ENCODE measurements around the gene STEAP1B.
"Not testable (repeated sequence)": the region's sequence is repeated elsewhere in the genome, so short reads cannot be mapped to it uniquely, and the experiment has no call there.

Gene STEAP1B

DNA sequence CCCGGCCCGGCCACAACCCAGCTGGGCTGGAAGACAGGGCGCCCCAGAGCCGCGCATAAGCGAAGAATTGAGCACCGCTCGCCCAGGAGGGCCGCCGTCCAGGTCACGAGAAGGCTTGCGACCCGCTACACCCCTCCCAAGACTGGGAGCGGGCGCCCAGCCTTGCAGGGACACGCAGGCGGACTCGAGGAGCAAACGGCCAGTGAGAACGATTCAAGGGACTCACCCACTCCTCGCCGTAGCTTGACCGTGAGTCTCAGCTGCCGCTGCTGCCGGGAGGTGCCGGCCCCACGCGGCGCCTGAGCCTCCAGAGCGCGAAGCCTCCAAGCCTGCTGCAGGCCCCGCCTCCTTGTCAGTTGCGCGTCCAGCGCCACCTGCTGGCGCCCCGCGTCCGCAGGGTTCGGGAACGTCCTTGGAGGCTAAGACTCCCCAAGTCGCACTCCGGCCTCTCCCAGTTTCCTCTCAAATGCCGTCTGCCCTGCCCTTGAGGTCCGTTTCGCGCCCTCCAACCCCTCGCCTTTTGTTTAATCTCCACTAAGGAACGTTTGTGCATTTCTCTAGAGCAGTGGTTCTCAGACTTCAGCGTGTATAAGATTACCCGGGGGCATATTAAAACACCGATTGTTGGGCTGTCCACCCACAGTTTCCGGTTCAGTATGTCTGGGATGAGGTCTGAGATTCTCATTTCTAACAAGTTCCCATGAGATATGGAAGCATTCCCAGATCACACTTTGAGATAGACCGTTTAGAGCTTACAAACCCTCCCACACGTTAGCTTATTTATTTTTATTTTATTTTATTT, at the start of gene STEAP1B:
STEAP1B (minus strand) TSS at position 301 of the 802 bp plus-strand sequence. CDS start 5,333 bp downstream, outside the sequence.
- not testable (repeated sequence) for H3K4me1 Mint-ChIP-seq, H3K9me3 Mint-ChIP-seq, H3K27ac Mint-ChIP-seq, H3K36me3 Mint-ChIP-seq
- peak within 1 kb of the TSS; percentile 25 for H3K4me3 Mint-ChIP-seq
- DNase-seq (ENCODE audit: low spot score in 2 of 2) = peak; percentile 85 to 92
- peak; percentile 95 for ATAC-seq

DNA sequence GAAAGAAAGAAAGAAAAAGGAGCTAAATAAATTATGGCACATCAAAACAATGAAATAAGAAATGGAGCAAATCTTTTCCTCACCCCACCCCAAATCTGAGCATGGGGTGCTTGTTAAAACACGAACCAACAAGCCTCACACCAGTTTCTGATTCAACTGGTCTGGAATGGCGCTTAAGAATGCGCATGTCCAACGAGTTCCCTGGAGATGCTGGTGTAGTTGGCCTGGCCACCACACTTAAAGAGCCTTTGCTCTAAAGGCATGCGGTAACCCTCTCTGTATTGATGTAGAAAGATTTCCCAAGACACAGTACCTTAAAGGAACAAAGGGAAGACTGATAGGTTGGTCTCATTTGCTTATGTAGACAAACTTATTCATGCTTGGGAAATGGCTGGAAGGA, 49.1 kb upstream of the STEAP1B start:
- peak overlapping the region; percentile 53 for H3K4me3 Mint-ChIP-seq
- no peaks in the 10 kb centered on the region for H3K36me3 Mint-ChIP-seq
- H3K9me3 Mint-ChIP-seq = no peaks in the 10 kb centered on the region
- no peak overlapping the region for H3K27ac Mint-ChIP-seq
- H3K4me1 Mint-ChIP-seq = peaks cover 8% of the 10 kb centered on the region
- DNase-seq (ENCODE audit: low spot score in 2 of 2) = no peak
- ATAC-seq = no peak

DNA sequence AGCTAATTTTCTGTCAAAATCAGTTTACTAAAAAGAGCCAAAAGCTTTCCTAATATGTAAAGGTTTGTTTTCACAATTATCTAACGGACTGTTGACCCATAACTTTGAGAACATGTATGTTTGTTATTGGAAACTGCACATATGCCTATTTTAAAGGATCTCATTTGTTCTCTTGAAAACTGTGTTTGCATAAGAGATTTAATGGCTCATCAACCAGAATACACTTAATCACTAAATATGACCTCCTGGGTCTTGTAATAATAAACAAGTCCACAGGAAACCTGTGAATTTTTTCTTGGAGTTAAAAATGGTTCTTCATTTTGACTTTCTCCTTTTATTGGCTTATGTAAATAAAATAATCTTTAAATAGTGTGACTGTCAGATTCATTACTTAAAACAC, 48.3 kb upstream of the STEAP1B start:
- DNase-seq (ENCODE audit: low spot score in 2 of 2) (no peak), ATAC-seq (no peak)
- Mint-ChIP-seq H3K27ac (no peak overlapping the region), H3K4me1 (peaks cover 8% of the 10 kb centered on the region), H3K9me3 (no peaks in the 10 kb centered on the region), H3K4me3 (no peak overlapping the region), H3K36me3 (no peaks in the 10 kb centered on the region)

DNA sequence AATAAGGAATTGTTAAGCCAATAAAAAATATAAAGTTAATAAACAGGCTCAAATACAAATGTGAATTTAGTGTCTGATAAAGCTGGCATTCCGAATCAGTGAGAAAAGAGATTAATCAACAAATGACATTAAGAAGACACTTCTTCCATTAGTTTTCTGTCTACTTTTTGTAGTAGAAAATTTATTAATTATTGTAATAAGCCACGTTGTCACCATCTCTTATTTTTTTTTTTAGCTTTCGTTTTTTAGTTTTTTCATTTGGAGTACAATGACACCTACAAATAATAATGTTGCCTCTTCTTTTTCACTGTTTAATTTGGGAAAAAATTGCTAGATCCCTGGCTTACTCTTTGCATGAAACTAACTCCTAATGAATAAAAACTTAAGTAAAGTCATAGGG, 46.8 kb upstream of the STEAP1B start:
- Mint-ChIP-seq H3K27ac (no peak overlapping the region), H3K4me1 (peaks cover 8% of the 10 kb centered on the region), H3K36me3 (no peaks in the 10 kb centered on the region), H3K4me3 (no peak overlapping the region), H3K9me3 (no peaks in the 10 kb centered on the region)
- ATAC-seq (no peak), DNase-seq (ENCODE audit: low spot score in 2 of 2) (no peak)

DNA sequence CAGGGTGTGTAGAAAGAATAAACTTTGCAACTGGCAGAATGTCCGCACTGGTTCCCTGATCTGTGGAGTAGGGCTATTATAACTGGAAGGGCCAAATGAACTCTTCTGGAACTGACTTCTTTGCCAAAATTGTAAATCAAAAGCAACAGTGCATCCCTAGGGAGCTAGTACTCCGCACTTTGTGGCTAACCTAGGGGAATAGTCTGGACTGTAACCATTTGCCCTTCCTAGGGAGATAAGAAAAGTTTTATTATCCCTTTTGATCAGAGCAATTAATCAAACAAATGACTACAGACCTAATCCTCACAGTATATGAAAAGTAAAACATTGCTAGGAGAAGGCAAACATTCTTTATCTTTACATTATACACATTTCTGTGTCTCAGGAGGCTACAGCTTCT, 45.5 kb upstream of the STEAP1B start:
- Mint-ChIP-seq H3K9me3 (no peaks in the 10 kb centered on the region), H3K27ac (no peak overlapping the region), H3K4me1 (peaks cover 8% of the 10 kb centered on the region), H3K4me3 (no peak overlapping the region), H3K36me3 (no peaks in the 10 kb centered on the region)
- ATAC-seq = no peak
- no peak for DNase-seq (ENCODE audit: low spot score in 2 of 2)

DNA sequence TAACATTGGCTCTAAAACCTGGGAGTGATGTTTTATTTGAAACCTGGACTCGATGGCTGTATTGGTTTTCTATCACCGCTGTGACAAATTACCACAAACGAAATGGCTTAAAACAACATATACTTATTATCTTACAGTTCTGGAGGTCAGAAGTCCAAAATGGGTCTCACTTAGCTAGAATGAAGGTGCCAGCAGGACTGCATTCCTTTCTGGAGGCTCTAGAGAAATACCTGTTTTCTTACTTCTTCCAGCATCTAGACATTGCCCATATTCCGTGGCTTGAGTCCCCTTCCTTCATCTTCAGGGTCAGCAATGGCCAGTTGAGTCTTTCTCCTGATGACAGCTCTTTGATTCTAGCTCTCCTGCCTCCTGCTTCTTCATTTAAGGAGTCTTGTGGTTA, 44.3 kb upstream of the STEAP1B start:
- Mint-ChIP-seq H3K9me3 (no peaks in the 10 kb centered on the region), H3K27ac (no peak overlapping the region), H3K4me1 (peaks cover under 1% of the 10 kb centered on the region), H3K36me3 (no peaks in the 10 kb centered on the region), H3K4me3 (no peak overlapping the region)
- DNase-seq (ENCODE audit: low spot score in 2 of 2) = no peak
- no peak for ATAC-seq

DNA sequence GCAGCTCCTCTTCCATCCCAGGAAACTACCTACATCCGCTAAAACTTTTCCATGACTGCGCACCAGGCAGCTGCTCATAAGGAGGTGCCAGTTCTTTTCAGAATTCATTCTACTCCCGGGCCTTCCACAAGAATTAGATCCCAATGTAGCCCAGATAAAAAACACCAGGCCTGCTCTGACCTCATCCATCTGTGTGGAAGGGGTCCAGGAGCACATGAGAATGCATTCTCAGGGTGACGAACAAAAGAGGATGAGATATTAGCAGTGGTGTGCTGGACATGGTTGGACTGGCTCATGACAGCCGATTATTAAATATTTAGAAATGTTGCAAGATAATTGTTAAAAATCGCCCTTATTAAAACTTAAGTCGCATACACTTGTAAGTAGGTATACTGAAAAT, 43.2 kb upstream of the STEAP1B start:
- H3K9me3 Mint-ChIP-seq = no peaks in the 10 kb centered on the region
- no peak for ATAC-seq
- H3K27ac Mint-ChIP-seq = no peak overlapping the region
- no peaks in the 10 kb centered on the region for H3K36me3 Mint-ChIP-seq
- H3K4me1 Mint-ChIP-seq = no peaks in the 10 kb centered on the region
- DNase-seq (ENCODE audit: low spot score in 2 of 2) = no peak
- no peak overlapping the region for H3K4me3 Mint-ChIP-seq

DNA sequence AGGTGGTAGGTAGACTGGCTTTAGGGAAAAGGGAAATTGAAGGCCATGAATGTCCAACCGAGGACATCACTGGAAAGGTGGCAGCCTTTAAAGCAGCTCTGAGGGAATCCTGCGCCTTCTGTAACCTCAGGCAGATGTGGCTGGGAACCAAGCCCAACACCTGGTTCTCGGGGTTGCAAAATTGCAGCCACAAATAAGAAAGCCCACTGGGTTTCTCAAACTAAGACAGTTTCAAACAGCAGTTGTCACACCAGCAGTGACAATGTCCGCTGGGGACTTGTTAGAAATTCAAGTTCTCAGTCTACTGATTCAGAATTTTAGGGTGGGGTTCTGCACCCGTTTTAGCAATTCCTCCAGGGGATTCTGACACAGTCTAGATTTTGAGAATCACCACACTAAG, 42.7 kb upstream of the STEAP1B start:
- DNase-seq (ENCODE audit: low spot score in 2 of 2) (no peak), ATAC-seq (no peak)
- no peaks in the 10 kb centered on the region for H3K4me1 Mint-ChIP-seq
- no peaks in the 10 kb centered on the region for H3K9me3 Mint-ChIP-seq
- no peak overlapping the region for H3K4me3 Mint-ChIP-seq
- H3K27ac Mint-ChIP-seq = no peak overlapping the region
- H3K36me3 Mint-ChIP-seq = no peaks in the 10 kb centered on the region

DNA sequence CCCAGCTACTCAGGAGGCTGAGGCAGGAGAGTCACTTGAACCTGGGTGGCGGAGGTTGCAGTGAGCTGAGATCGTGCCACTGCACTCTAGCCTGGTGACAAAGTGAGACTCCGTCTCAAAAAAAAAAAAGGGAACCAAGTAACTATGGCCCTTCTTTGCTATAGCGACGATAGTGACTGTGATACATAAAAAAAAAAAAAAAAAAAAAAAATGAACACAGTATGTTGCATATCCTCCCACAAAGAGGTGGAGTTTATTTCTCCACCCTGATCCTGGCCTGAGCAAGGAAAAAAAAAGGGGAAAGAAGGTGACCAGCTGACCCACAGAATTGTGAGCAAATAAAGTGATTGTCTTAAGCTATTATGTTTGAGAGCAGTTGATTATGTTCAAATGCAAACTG, 42.3 kb upstream of the STEAP1B start:
- H3K9me3 Mint-ChIP-seq = no peaks in the 10 kb centered on the region
- no peaks in the 10 kb centered on the region for H3K4me1 Mint-ChIP-seq
- no peaks in the 10 kb centered on the region for H3K36me3 Mint-ChIP-seq
- no peak for ATAC-seq
- no peak for DNase-seq (ENCODE audit: low spot score in 2 of 2)
- H3K4me3 Mint-ChIP-seq = no peak overlapping the region
- no peak overlapping the region for H3K27ac Mint-ChIP-seq

DNA sequence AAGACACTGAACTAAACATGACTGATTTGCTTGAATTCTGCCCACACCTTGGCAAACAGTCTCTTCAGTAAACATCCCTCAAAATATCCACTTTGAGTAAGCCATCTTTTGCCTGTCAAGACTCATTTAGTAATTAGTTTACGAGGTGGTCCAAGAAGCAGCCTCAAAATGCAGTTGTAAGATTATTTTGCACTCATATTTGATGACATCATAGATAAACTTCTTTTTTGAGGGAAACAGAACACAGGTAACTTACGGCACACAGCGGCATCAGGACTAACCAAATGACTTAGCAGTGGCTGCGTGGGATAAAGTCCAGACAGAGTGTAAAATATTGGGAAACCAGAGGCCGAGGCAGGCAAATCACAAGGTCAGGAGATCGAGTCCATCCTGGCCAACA, 41.8 kb upstream of the STEAP1B start:
- H3K4me1 Mint-ChIP-seq = no peaks in the 10 kb centered on the region
- DNase-seq (ENCODE audit: low spot score in 2 of 2) (no peak), ATAC-seq (no peak)
- H3K9me3 Mint-ChIP-seq = no peaks in the 10 kb centered on the region
- no peaks in the 10 kb centered on the region for H3K36me3 Mint-ChIP-seq
- H3K27ac Mint-ChIP-seq = no peak overlapping the region
- H3K4me3 Mint-ChIP-seq = no peak overlapping the region

DNA sequence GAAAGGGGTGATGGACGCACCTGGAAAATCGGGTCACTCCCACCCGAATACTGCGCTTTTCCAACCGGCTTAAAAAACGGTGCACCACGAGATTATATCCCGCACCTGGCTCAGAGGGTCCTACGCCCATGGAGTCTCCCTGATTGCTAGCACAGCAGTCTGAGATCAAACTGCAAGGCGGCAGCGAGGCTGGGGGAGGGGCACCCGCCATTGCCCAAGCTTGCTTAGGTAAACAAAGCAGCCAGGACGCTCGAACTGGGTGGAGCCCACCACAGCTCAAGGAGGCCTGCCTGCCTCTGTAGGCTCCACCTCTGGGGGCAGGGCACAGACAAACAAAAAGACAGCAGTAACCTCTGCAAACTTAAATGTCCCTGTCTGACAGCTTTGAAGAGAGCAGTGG, 28.5 kb upstream of the STEAP1B start:
- H3K36me3 Mint-ChIP-seq; H3K27ac Mint-ChIP-seq; H3K9me3 Mint-ChIP-seq; DNase-seq (ENCODE audit: low spot score in 2 of 2); ATAC-seq; H3K4me3 Mint-ChIP-seq; H3K4me1 Mint-ChIP-seq: not testable (repeated sequence)

DNA sequence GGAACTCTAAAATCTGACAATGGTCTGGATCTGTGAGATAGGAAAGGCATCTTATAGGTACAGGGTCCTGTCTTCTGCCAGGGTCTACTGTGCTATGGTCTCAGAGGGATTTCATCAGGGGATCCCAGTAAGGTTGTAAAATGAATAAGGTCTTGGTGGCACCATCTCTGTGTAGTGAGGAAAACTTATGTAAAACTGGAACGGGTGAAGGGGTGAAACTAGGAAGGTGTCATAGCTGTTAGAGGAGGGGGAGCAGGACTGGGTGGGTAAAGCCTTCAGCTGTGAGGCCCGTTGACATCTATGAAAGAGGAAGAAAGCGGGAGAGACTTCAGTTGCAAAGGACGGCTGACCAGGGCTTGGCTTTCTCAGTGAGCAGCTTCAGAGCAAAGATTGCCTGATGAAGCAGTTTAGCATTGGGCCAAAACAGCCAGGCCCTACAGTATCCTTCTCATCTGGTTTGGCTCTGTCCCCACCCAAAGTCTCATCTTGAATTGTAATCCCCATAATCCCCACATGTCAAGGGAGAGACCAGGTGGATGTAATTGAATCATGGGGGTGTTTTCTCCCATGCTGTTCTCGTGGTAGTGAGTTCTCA, 24.5 kb upstream of the STEAP1B start:
- ATAC-seq; H3K4me1 Mint-ChIP-seq; DNase-seq (ENCODE audit: low spot score in 2 of 2); H3K36me3 Mint-ChIP-seq; H3K4me3 Mint-ChIP-seq; H3K27ac Mint-ChIP-seq; H3K9me3 Mint-ChIP-seq: not testable (repeated sequence)

DNA sequence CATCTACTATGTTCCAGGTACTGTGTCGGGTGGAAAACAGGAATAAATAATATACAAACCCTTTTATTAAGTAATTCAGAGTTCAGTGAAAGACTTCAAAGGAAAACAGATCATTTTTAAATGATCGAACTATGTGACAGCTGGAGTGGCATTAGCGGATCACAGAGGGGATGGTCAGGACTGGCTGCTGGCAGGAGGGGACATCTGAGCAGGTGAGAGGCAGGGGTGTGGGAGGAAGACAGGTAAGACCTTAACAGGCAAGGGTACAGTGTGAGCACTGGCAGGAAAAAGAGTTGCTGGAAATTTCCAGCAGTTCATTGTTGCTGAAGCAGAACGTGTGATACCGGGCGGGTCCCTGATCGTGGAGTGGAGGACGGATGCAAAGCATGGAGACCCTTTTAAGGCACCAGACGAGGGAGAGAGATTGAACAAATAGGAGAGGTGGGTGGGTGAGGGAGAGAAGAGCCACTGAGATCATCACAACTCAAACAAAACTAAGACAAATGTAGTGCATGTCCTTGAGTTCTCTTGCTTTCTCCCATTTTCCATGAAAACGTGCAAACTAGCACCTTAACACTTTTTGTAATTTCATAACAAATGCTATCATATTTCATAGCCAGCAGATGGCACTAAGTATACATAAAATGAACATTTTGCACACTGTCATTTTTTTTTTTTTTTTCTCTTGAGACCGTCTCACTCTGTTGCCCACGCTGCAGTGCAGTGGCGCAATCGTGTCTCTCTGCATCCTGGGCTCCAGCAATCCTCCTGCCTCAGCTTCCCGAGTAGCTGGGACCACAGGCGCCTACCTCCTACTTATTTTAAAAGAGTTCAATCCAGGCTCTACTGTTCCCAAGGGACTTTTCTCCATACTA, 23.7 kb upstream of the STEAP1B start:
- H3K36me3 Mint-ChIP-seq; H3K4me3 Mint-ChIP-seq; H3K9me3 Mint-ChIP-seq; H3K4me1 Mint-ChIP-seq; H3K27ac Mint-ChIP-seq; DNase-seq (ENCODE audit: low spot score in 2 of 2): not testable (repeated sequence)
- ATAC-seq = peak; percentile 59

DNA sequence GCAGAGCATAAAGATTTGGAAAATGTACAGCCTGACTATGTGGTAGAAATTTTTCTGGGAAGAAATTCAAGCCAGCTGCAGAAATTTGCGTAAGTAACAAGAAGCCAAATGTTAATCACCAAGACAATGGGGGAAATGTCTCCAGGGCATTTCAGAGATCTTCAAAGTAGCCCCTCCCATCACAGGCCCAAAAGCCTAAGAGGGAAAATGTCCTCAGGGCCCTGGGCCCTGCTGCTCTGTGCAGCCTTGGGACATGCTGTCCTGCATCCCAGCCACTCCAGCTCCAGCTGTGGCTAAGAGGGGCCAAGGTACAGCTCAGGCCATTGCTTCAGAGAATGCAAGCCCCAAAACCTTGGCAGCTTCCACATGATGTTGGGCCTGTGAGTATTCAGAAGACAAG, 19.6 kb upstream of the STEAP1B start:
- not testable (repeated sequence) for H3K27ac Mint-ChIP-seq; H3K4me3 Mint-ChIP-seq; H3K36me3 Mint-ChIP-seq; DNase-seq (ENCODE audit: low spot score in 2 of 2); ATAC-seq; H3K9me3 Mint-ChIP-seq
- H3K4me1 Mint-ChIP-seq = peaks cover 12% of the 10 kb centered on the region

DNA sequence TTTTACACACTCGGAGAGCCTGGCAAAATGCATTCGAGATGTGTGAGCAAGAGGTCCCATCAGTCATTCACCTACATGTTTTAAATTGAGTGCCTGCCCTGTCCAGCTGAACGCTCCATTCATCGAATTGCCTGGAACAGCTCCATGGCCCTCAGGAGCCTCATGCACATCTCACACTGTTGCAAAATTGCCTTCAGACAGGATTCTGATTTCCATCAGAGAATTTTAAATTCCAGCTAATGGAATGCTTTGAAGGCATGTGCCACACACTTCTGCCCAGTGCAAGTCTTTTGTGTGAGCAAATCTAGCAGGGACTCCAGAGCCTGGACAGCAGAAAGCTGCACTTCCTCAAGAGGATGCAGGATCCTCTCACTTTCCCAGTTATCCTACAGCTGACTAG, 17.0 kb upstream of the STEAP1B start:
- H3K27ac Mint-ChIP-seq; H3K4me3 Mint-ChIP-seq; DNase-seq (ENCODE audit: low spot score in 2 of 2); ATAC-seq; H3K36me3 Mint-ChIP-seq; H3K4me1 Mint-ChIP-seq; H3K9me3 Mint-ChIP-seq: not testable (repeated sequence)

DNA sequence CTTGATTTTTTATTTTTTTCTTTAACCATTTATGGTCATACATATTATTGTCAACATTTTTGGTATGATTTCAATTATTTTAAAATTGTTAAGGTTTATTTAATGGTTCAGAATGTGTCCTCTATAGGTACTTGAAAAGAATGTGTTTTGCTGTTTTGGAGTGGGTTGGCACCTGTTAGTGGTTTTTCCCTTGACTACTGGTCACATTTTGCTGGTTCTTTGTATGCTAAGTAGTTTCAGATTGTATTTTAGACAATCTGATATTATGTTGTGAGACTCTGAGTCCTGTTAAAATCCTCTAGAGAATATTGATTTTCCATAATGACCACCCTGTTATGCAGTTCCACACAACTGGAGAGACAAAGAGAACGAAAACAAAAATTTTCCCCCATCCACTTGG, 15.0 kb upstream of the STEAP1B start:
- not testable (repeated sequence) for H3K9me3 Mint-ChIP-seq; H3K27ac Mint-ChIP-seq; H3K4me1 Mint-ChIP-seq; ATAC-seq; DNase-seq (ENCODE audit: low spot score in 2 of 2); H3K36me3 Mint-ChIP-seq; H3K4me3 Mint-ChIP-seq
